ENCODE measurements around the gene ASB13. TPM values are rescaled to one million over a fixed set of nuclear protein-coding genes. Genes with fewer than 3 reads are reported as not detected.
"Not testable (repeated sequence)": the region's sequence is repeated elsewhere in the genome, so short reads cannot be mapped to it uniquely, and the experiment has no call there.

Gene ASB13
- total and polyA plus RNA-seq, 10 of the 15 experiments (the other 5 are each of a cell fraction or from before 2014, with no cell fraction given), result 0.02 to 0.59 (median 0.10) TPM; not detected in 2

DNA sequence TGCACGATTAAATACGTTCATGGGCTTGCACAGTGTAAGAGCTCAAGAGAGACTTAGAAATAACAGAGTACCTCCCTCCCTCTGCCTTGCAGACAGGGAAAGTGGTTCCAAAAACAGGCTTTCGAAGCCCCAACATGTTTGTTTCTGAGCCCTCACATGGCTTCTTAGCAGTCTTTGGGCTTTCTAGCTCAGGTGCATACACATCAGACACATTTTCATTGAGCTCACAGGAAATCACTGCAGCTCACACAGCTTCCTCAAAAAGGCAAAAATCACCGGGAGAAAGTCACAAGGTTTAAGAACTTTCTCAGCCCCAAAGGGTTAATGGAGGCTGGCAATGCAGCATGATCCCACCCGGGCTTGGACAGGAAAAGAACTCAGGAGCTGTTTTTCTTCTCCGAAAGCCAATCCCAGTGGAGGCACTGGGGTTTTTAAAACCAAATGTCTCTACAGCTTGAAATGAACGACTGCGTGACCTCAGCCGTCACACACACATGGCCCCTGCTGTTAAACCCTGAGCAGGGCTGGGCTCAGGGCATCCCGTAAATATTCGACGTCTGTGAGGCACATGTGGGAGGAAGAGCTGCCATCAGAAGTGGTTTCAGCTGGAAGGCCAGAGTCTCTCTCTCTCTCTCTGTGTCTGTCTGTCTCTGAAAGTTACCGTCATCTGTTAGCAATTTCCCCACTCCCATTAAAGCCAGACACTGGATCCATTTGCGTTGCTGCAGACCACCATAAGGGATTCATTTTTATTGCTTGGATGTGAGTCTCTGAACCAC is 71.9 kb downstream of the ASB13 start (continued):
- TF ChIP-seq, protein P1, sequence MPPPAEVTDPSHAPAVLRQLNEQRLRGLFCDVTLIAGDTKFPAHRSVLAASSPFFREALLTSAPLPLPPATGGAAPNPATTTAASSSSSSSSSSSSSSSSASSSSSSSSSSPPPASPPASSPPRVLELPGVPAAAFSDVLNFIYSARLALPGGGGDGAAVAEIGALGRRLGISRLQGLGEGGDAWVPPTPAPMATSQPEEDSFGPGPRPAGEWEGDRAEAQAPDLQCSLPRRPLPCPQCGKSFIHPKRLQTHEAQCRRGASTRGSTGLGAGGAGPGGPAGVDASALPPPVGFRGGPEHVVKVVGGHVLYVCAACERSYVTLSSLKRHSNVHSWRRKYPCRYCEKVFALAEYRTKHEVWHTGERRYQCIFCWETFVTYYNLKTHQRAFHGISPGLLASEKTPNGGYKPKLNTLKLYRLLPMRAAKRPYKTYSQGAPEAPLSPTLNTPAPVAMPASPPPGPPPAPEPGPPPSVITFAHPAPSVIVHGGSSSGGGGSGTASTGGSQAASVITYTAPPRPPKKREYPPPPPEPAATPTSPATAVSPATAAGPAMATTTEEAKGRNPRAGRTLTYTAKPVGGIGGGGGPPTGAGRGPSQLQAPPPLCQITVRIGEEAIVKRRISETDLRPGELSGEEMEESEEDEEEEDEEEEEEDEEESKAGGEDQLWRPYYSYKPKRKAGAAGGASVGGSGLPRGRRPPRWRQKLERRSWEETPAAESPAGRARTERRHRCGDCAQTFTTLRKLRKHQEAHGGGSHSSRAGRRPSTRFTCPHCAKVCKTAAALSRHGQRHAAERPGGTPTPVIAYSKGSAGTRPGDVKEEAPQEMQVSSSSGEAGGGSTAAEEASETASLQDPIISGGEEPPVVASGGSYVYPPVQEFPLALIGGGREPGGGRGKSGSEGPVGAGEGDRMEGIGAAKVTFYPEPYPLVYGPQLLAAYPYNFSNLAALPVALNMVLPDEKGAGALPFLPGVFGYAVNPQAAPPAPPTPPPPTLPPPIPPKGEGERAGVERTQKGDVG (CRISPR knock-in tag; IDR thresholded peaks at IDR 0.05), result no peak
- no peak for TF ChIP-seq CREM (IDR thresholded peaks at IDR 0.05; ENCODE audit: low read depth)
- TF ChIP-seq EZH2 (IDR thresholded peaks at IDR 0.05; ENCODE audit: borderline replicate concordance, control insufficient read depth, low read depth, low read length), result no peak
- no peak for TF ChIP-seq FOXK2 (IDR thresholded peaks at IDR 0.05)

- H3K4me3 ChIP-seq; H4K20me1 ChIP-seq (ENCODE audit: control insufficient read depth, insufficient read depth); H3K9ac ChIP-seq (ENCODE audit: control insufficient read depth, insufficient read depth, low read length); intact Hi-C loops (cut with micrococcal nuclease; ENCODE audit: unreplicated experiment); H3K36me3 ChIP-seq (ENCODE audit: control insufficient read depth in 2 of 2, insufficient read depth in 2 of 2, low read length in 1 of 2); ATAC-seq; DNase-seq (ENCODE audit: low read depth, low spot score); H3K27me3 ChIP-seq (replicated peaks in 1 of 2; ENCODE audit: control insufficient read depth in 2 of 2, insufficient read depth in 2 of 2, low read length in 1 of 2); BruUV-seq (replicated peaks); RAD21 ChIA-PET (ENCODE audit: unreplicated experiment); in situ Hi-C loops (cut with MboI); POLR2A ChIA-PET; H3K27ac ChIP-seq (ENCODE audit: control insufficient read depth, insufficient read depth); H3K4me1 ChIP-seq (ENCODE audit: control insufficient read depth, insufficient read depth, low read length); FAIRE-seq; H3K9me3 ChIP-seq (replicated peaks; ENCODE audit: control insufficient read depth, insufficient read depth, low read length); H3K4me2 ChIP-seq (ENCODE audit: control insufficient read depth, insufficient read depth); H2AFZ ChIP-seq (ENCODE audit: control insufficient read depth, low read depth, low read length); SMC1A ChIA-PET (ENCODE audit: uncharacterized antibody, unreplicated experiment); H3K79me2 ChIP-seq (ENCODE audit: control insufficient read depth, insufficient read depth, low read length): not testable (repeated sequence)
- CTCF ChIA-PET, result interaction anchor here (1.1 kb wide), 1 partner anchor 29 kb away, joined by 3 read pairs; no protein-coding TSS in a partner anchor
- 42% methylated on average over 6 of the region's 6 CpGs for WGBS (ENCODE audit: insufficient coverage, insufficient replicate concordance, low lambda C conversion rate, missing lambda C conversion rate)
Observed at GRCh38 chr10:5593347-5593746, 73.0 kb downstream of the ASB13 start.
